Transverse colon (tissue), 4 donors: ENCODE measurements around the gene FFAR3. TPM values are rescaled to one million over a fixed set of nuclear protein-coding genes. Genes with fewer than 3 reads are reported as not detected.
A peak's percentile ranks its signal among the peaks of the same experiment; 100 is the strongest.

Experiments
- DNase-seq: peaks from one replicate; pipeline ENCODE4 v3.0.0-alpha.2; 2019
- H3K27ac ChIP-seq, 4 donors: fragments of 200-600 bp; sonication (generic); 2 replicates each; pipeline ENCODE4 v1.5.1; 2016 to 2018; ENCODE audit warnings: inconsistent platforms in 4 of 4
- H3K27me3 ChIP-seq: fragments of 200-600 bp; sonication (generic); 2 replicates; pipeline ENCODE4 v1.5.1; 2017; ENCODE audit warnings: inconsistent platforms
- H3K36me3 ChIP-seq, 4 donors: fragments of 200-600 bp; sonication (generic); 2 replicates each; pipeline ENCODE4 v1.5.1; 2017 to 2019; ENCODE audit warnings: inconsistent platforms in 4 of 4
- H3K4me1 ChIP-seq, 4 donors: fragments of 200-600 bp; sonication (generic); 2 replicates each; pipeline ENCODE4 v1.5.1; 2017 to 2020; ENCODE audit warnings: inconsistent platforms in 4 of 4
- H3K4me3 ChIP-seq, 4 donors: fragments of 200-600 bp; sonication (generic); 1 replicate in 1 of 4; 2 replicates in 3 of 4; pipeline versions ENCODE4 v1.5.1 to v1.6.1; 2017 to 2019; ENCODE audit warnings: inconsistent platforms in 4 of 4
- H3K9me3 ChIP-seq, 2 donors: fragments of 200-600 bp; sonication (generic); 2 replicates each; pipeline ENCODE4 v1.5.1; 2017 to 2019; ENCODE audit warnings: inconsistent platforms in 2 of 2
- EP300 ChIP-seq: sonication (generic); formaldehyde crosslinking; IDR thresholded peaks from one replicate; pipeline ENCODE4 v1.6.1; 2017; ENCODE audit warnings: antibody characterized with exemption, low read depth
- POLR2A ChIP-seq: fragments of 450-650 bp; IDR thresholded peaks from one replicate; pipeline ENCODE4 v1.6.1; 2016; ENCODE audit warnings: antibody characterized with exemption, mild to moderate bottlenecking, moderate library complexity
- POLR2AphosphoS5 ChIP-seq, 3 donors: sonication (generic); formaldehyde crosslinking; IDR thresholded peaks; one replicate each; pipeline ENCODE4 v1.6.1; 2016; ENCODE audit warnings: antibody characterized with exemption in 3 of 3
- WGBS, 2 donors: methylation state at CpG; one replicate each; pipeline ENCODE4 v1.1.5; 2018; ENCODE audit warnings: low coverage in 1 of 2; 5-methylcytosine and 5-hydroxymethylcytosine counted together
- in situ Hi-C, 4 donors: fragments of 200-750 bp; cut with MboI; loops; one replicate each; pipeline versions ENCODE4 v1.15.0 to v1.15.1; 2017; ENCODE audit warnings: low sequenced_read_pairs in 3 of 4, low pct_ligation_motif_present in 1 of 4, low pct_unique_long_range_greater_than_20kb in 1 of 4
- intact Hi-C: fragments of 100-400 bp; cut with DNase I; formaldehyde crosslinking; loops from one replicate; pipeline ENCODE4 v1.15.1; 2023; ENCODE audit warnings: low total_unique reads
- total RNA-seq, 4 donors: library from RNA; depleted of rRNA; stranded (reverse); fragments of >200 nt; gene quantifications; one replicate each; pipeline ENCODE4 v1.1.0, GENCODE V29; 2016
- TF ChIP-seq, protein P1 (sequence below), 5 experiments: fragments of 200-600 bp in 3 of 5; fragments of 450-650 bp in 2 of 5; sonication (generic) in 3 of 5; IDR thresholded peaks; 1 replicate in 2 of 5; 2 replicates in 3 of 5; pipeline ENCODE4 v1.5.1; 2016 to 2017; ENCODE audit warnings: antibody characterized with exemption in 5 of 5, inconsistent platforms in 3 of 5, mild to moderate bottlenecking in 2 of 5, moderate library complexity in 1 of 5

FFAR3 gene
- total RNA-seq, 4 donors from 2014 or later = 0.27 TPM; not detected in 3

DNA sequence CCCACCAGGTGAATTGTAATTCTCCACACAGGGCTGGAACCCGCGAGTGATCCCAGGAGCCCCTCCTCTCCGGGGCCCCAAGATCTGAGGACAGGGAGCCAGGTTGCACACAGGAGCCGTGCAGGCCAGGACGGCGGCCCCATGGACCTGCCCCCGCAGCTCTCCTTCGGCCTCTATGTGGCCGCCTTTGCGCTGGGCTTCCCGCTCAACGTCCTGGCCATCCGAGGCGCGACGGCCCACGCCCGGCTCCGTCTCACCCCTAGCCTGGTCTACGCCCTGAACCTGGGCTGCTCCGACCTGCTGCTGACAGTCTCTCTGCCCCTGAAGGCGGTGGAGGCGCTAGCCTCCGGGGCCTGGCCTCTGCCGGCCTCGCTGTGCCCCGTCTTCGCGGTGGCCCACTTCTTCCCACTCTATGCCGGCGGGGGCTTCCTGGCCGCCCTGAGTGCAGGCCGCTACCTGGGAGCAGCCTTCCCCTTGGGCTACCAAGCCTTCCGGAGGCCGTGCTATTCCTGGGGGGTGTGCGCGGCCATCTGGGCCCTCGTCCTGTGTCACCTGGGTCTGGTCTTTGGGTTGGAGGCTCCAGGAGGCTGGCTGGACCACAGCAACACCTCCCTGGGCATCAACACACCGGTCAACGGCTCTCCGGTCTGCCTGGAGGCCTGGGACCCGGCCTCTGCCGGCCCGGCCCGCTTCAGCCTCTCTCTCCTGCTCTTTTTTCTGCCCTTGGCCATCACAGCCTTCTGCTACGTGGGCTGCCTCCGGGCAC lies 6.7 kb upstream of the FFAR3 start:
- Histone ChIP-seq H3K9me3 (no peaks in the 10 kb centered on the region), H3K36me3 (no peaks in the 10 kb centered on the region), H3K27me3 (no peaks in the 10 kb centered on the region), H3K4me3 (no peak overlapping the region), H3K4me1 (no peaks in the 10 kb centered on the region), H3K27ac (no peak overlapping the region)
- intact Hi-C loops (loop anchor here (5.0 kb wide), 1 partner anchor 146 kb away; no protein-coding TSS in a partner anchor), in situ Hi-C loops (loop anchor here in 3 of 4 donors (10.0 to 25.0 kb wide), 3 partner anchors 111 to 143 kb away; partner anchors contain the start of gene KRTDAP (in 2 of the 3))
- DNase-seq = no peak
- 88% methylated on average over 46 of the region's 47 CpGs; no CpG with 5 or more reads in 1 of the 2 donors for WGBS, 2 donors
- TF ChIP-seq POLR2AphosphoS5 (IDR thresholded peaks at IDR 0.05) (no peak), POLR2A (no peak), EP300 (no peak)
- TF ChIP-seq, protein P1, sequence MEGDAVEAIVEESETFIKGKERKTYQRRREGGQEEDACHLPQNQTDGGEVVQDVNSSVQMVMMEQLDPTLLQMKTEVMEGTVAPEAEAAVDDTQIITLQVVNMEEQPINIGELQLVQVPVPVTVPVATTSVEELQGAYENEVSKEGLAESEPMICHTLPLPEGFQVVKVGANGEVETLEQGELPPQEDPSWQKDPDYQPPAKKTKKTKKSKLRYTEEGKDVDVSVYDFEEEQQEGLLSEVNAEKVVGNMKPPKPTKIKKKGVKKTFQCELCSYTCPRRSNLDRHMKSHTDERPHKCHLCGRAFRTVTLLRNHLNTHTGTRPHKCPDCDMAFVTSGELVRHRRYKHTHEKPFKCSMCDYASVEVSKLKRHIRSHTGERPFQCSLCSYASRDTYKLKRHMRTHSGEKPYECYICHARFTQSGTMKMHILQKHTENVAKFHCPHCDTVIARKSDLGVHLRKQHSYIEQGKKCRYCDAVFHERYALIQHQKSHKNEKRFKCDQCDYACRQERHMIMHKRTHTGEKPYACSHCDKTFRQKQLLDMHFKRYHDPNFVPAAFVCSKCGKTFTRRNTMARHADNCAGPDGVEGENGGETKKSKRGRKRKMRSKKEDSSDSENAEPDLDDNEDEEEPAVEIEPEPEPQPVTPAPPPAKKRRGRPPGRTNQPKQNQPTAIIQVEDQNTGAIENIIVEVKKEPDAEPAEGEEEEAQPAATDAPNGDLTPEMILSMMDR (IDR thresholded peaks at IDR 0.05) = no peak

DNA sequence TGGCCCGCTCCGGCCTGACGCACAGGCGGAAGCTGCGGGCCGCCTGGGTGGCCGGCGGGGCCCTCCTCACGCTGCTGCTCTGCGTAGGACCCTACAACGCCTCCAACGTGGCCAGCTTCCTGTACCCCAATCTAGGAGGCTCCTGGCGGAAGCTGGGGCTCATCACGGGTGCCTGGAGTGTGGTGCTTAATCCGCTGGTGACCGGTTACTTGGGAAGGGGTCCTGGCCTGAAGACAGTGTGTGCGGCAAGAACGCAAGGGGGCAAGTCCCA lies 6.1 kb upstream of the FFAR3 start:
- no peak overlapping the region for H3K4me3 ChIP-seq
- no peaks in the 10 kb centered on the region for H3K27me3 ChIP-seq
- H3K27ac ChIP-seq = no peak overlapping the region
- no peaks in the 10 kb centered on the region for H3K4me1 ChIP-seq
- WGBS, 2 donors = 84% methylated on average over 18 of the region's 18 CpGs; no CpG with 5 or more reads in 1 of the 2 donors
- H3K9me3 ChIP-seq = no peaks in the 10 kb centered on the region
- intact Hi-C loops = loop anchor here (5.0 kb wide), 1 partner anchor 145 kb away; no protein-coding TSS in a partner anchor
- TF ChIP-seq, protein P1 (IDR thresholded peaks at IDR 0.05) = no peak
- TF ChIP-seq POLR2A = no peak
- TF ChIP-seq EP300 = no peak
- in situ Hi-C loops = loop anchor here in 3 of 4 donors (10.0 to 25.0 kb wide), 3 partner anchors 110 to 143 kb away; partner anchors contain the start of gene KRTDAP (in 2 of the 3)
- no peaks in the 10 kb centered on the region for H3K36me3 ChIP-seq
- no peak for DNase-seq

DNA sequence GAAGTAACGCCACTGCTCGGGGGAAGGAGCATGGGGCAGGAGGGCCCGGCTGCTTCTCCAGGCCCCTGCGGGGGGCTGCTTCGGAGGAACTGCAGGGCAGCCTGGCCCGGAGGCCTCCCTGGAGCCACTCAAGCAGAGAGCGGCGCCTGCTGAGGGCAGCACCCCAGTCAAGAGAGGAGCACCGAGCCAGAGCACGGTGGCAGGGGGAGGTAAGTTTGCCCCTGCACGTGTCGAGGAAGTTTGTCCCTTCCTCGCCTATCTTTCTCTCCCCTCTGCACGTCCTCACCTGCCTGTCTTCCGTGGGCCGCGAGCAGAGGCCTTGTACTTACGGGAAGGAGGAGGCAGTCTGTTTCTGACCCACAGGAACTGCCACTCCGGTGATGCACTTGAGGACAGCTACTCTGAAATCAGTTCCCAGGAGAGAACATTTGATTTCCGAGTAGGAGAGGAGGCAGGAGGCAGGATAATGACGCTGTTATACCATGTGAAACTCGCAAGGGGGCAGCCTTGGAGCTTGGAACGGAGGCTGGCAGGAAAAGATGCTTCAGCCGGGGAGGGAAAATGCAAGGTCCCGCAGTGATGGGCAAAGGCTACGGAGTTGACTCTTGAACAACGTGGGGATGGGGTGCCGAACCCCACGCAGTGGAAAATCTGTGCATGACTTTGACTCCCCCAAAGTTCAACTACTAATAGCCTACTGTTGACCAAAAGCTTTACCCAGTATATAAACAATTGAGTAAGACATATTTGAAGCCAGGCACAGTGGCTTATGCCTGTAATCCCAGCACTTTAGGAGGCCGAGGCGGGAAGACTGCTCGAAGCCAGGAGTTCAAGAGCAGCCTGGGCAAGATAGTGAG lies 5.6 kb upstream of the FFAR3 start:
- DNase-seq = peak; percentile 73
- Histone ChIP-seq H3K4me1 (no peaks in the 10 kb centered on the region), H3K27ac (no peak overlapping the region), H3K36me3 (no peaks in the 10 kb centered on the region), H3K4me3 (no peak overlapping the region), H3K9me3 (no peaks in the 10 kb centered on the region), H3K27me3 (no peaks in the 10 kb centered on the region)
- in situ Hi-C loops (loop anchor here in 3 of 4 donors (10.0 to 25.0 kb wide), 3 partner anchors 110 to 142 kb away; partner anchors contain the start of gene KRTDAP (in 2 of the 3)), intact Hi-C loops (loop anchor here (5.0 kb wide), 1 partner anchor 145 kb away; no protein-coding TSS in a partner anchor)
- whole genome bisulfite sequencing, 2 donors = 0 to 24% methylated on average over 3 to 31 of the region's 32 CpGs
- TF ChIP-seq POLR2AphosphoS5 (IDR thresholded peaks at IDR 0.05) = no peak
- no peak for TF ChIP-seq POLR2A
- TF ChIP-seq, protein P1 (IDR thresholded peaks at IDR 0.05) = peak; percentile 73 to 88 (median 78)
- TF ChIP-seq EP300 = no peak

DNA sequence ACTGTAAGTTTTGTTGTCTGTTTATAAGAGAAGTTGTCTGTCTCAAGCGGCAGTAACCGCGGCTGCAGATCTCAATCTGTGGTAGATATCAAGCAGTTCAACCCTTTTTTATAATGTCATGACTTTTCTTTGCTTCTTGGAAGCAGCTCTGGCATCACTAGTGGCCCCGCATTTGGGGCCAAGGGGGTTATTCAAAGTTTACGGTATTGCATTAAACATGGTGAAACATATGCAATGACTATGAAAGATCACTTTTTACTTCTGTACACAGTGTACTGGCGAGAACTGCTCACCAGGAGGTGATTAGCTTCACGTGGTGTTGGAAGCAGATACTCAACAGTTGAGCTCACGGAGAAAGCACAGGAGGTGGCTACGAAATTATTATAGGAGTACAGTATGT lies 4.6 kb upstream of the FFAR3 start:
- no peak for DNase-seq
- no peaks in the 10 kb centered on the region for H3K27me3 ChIP-seq
- H3K36me3 ChIP-seq = no peaks in the 10 kb centered on the region
- TF ChIP-seq POLR2AphosphoS5 (IDR thresholded peaks at IDR 0.05) (no peak), POLR2A (no peak), EP300 (no peak)
- TF ChIP-seq, protein P1 (IDR thresholded peaks at IDR 0.05) = no peak
- no peaks in the 10 kb centered on the region for H3K4me1 ChIP-seq
- no peaks in the 10 kb centered on the region for H3K9me3 ChIP-seq
- no peak overlapping the region for H3K4me3 ChIP-seq
- no peak overlapping the region for H3K27ac ChIP-seq
- WGBS, 2 donors = 46 to 65% methylated on average over 9 of the region's 9 CpGs
- in situ Hi-C loops (loop anchor here in 3 of 4 donors (10.0 to 25.0 kb wide), 3 partner anchors 109 to 141 kb away; partner anchors contain the start of gene KRTDAP (in 2 of the 3)), intact Hi-C loops (loop anchor here (5.0 kb wide), 1 partner anchor 144 kb away; no protein-coding TSS in a partner anchor)
